ENCODE measurements around the gene NYAP1.

NYAP1 gene

GRCh38 chr7:100472854-100473499 lies 10.8 kb upstream of the NYAP1 start:
- TF ChIP-seq, protein P1, sequence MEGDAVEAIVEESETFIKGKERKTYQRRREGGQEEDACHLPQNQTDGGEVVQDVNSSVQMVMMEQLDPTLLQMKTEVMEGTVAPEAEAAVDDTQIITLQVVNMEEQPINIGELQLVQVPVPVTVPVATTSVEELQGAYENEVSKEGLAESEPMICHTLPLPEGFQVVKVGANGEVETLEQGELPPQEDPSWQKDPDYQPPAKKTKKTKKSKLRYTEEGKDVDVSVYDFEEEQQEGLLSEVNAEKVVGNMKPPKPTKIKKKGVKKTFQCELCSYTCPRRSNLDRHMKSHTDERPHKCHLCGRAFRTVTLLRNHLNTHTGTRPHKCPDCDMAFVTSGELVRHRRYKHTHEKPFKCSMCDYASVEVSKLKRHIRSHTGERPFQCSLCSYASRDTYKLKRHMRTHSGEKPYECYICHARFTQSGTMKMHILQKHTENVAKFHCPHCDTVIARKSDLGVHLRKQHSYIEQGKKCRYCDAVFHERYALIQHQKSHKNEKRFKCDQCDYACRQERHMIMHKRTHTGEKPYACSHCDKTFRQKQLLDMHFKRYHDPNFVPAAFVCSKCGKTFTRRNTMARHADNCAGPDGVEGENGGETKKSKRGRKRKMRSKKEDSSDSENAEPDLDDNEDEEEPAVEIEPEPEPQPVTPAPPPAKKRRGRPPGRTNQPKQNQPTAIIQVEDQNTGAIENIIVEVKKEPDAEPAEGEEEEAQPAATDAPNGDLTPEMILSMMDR (IDR thresholded peaks at IDR 0.05) = no peak
- no peak for TF ChIP-seq ZFX (IDR thresholded peaks at IDR 0.05; ENCODE audit: borderline replicate concordance)
- no peak overlapping the region for H3K27ac ChIP-seq

GRCh38 chr7:100475549-100475948 lies 8.2 kb upstream of the NYAP1 start:
- TF ChIP-seq, protein P1 (IDR thresholded peaks at IDR 0.05) = no peak
- no peak for TF ChIP-seq ZFX (IDR thresholded peaks at IDR 0.05; ENCODE audit: borderline replicate concordance)
- no peak overlapping the region for H3K27ac ChIP-seq

GRCh38 chr7:100476101-100476780 lies 7.5 kb upstream of the NYAP1 start:
- no peak for TF ChIP-seq ZFX (IDR thresholded peaks at IDR 0.05; ENCODE audit: borderline replicate concordance)
- TF ChIP-seq, protein P1 (IDR thresholded peaks at IDR 0.05) = no peak
- no peak overlapping the region for H3K27ac ChIP-seq

DNA sequence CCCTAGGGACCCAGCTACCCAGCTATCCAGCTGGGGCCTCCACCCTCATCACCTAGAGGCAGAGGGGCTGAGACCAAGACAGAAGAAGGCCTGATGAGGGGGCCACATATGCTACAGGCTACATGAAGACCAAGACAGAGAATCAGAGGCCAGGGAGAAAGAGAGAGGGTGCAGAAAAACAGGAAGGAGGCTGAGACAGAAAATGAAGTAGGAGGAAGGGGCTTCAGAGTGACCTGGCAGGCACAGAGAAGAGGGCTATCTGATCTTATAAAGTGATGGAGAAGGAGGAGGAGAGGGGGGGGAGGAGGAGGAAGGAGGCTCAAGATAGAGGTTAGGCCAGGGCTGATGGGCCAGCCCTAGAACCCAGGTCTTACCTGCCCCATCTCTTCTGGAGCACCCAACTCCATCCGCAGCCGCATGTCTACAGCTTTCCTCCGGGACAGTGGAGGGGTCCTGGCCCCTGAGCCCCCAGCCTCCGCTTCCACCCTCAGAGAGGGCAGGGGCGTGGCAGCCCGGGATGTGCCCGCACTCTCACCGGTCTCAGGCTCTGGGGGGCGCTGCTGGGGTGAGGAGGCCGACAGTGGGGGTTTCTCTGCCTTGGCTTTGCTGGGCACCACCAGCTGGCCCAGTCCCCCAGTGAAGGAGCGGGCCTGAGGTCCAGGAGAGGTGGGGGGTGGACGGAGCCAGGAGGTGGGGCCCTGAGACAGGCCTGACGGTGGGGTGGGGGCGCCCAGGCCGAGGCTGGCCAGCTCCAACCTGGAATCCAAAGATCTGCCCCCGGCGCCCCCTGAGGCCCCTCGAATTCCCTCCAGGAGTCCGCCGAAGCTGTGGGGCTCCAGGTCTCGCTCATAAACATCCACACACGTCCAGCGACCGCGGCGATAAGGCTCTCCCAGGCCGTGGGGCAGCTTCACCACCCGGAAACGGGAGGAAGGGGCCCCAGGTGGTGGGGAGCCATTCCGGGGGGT lies 6.5 kb upstream of the NYAP1 start:
- no peak for TF ChIP-seq ZFX (IDR thresholded peaks at IDR 0.05; ENCODE audit: borderline replicate concordance)
- TF ChIP-seq, protein P1 (IDR thresholded peaks at IDR 0.05) = peak; percentile 33
- peak overlapping the region; percentile 80 for H3K27ac ChIP-seq

DNA sequence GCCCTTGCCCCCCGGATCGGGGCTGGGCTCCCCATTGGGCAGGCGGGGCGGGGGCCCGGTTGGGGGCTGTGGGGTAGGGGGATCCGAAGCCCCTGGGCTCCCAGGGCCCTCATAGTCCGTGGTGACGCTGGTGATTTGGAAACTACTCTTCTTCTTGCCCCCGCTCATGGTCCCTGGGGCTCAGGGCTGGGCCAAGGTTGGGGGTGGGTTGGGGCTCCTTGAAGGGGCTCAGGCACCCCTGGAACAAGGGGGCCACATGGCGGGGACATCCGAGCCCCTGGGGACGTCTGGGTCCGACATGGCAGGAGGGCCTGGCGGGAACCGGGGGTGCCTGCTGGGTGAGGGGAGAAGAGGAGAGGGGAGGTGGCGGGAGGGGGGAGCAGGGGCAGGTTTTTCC lies 5.9 kb upstream of the NYAP1 start:
- TF ChIP-seq, protein P1 (IDR thresholded peaks at IDR 0.05) = no peak
- no peak for TF ChIP-seq ZFX (IDR thresholded peaks at IDR 0.05; ENCODE audit: borderline replicate concordance)
- peak overlapping the region; percentile 80 for H3K27ac ChIP-seq

DNA sequence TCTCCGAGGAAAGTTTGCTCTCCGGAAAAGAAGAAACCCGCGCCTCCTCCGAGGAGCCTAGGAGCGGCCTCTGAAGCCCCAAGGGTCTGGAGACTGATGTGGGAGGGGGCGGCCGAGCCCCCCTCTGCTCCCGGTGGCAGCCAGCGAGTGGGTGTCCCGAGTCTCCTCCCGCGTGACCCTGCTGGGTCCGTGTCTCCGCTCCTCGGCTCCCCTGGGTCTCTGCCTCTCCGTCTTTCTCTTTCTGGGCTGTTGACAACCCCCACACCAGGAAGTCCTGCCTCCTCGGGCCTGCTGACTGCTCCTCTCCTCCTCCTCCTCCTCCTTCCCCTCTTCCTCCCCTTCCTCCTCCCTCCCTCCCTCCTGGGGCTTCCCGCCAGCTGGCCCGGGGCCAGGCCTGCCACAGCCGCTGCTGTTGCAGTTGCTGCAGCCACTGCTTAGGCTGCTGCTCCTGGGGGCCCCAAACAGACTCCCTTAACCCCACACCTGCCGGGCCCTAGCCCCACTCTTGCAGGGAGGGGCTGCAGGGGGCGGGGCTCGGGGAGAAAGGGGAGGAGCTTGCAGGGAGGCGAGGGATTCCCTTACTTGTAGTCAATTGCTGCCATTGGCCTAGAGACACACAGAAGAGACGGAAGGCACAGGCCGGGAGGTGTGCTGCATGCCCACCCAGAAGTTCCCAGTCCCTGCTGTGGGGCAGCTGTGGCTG lies 4.6 kb upstream of the NYAP1 start, which contains the start of gene TSC22D4:
Gene TSC22D4 (minus strand): TSS at position 257 of the 703 bp plus-strand sequence. CDS start 1,176 bp downstream, outside the sequence.
- H3K27ac ChIP-seq = peak within 1 kb of the TSS; percentile 80
- TF ChIP-seq, protein P1 (IDR thresholded peaks at IDR 0.05) = no peak
- TF ChIP-seq ZFX (IDR thresholded peaks at IDR 0.05; ENCODE audit: borderline replicate concordance) = no peak

Data from 22Rv1 (cell line).